ENCODE measurements around the gene CTNNA2. TPM values are rescaled to one million over a fixed set of nuclear protein-coding genes. Genes with fewer than 3 reads are reported as not detected.

The CTNNA2 gene
- total and polyA plus RNA-seq, 9 donors = 0.32 to 1.4 (median 0.37) TPM; not detected in 3

- H3K4me1 ChIP-seq (ENCODE audit: insufficient read depth) = no peaks in the 10 kb centered on the region
- H3K4me3 ChIP-seq = no peak overlapping the region
- TF ChIP-seq EP300 (IDR thresholded peaks at IDR 0.05) = no peak
- no peak for TF ChIP-seq POLR2A (IDR thresholded peaks at IDR 0.05)
- TF ChIP-seq CTCF (IDR thresholded peaks at IDR 0.05) = no peak
- intact Hi-C loops (cut with DNase I) = no loop called here
- no peak overlapping the region for H3K27ac ChIP-seq
- no peak for DNase-seq
- WGBS, 3 donors = 79 to 88% (median 81%) methylated on average over 3 of the region's 3 CpGs
- no peaks in the 10 kb centered on the region for H3K9me3 ChIP-seq
- no peaks in the 10 kb centered on the region for H3K36me3 ChIP-seq
- no peaks in the 10 kb centered on the region for H3K27me3 ChIP-seq
Measured at GRCh38 chr2:80120866-80121265, 608.0 kb downstream of the CTNNA2 start.

GRCh38 chr2:80122675-80123074, 609.8 kb downstream of the CTNNA2 start:
- no peaks in the 10 kb centered on the region for H3K27me3 ChIP-seq
- H3K4me1 ChIP-seq (ENCODE audit: insufficient read depth) = no peaks in the 10 kb centered on the region
- 72 to 79% (median 72%) methylated on average over 5 of the region's 5 CpGs for WGBS, 3 donors
- no peaks in the 10 kb centered on the region for H3K9me3 ChIP-seq
- no peak for TF ChIP-seq EP300 (IDR thresholded peaks at IDR 0.05)
- no peak for TF ChIP-seq CTCF (IDR thresholded peaks at IDR 0.05)
- no peak for DNase-seq
- no peaks in the 10 kb centered on the region for H3K36me3 ChIP-seq
- no peak overlapping the region for H3K27ac ChIP-seq
- H3K4me3 ChIP-seq = no peak overlapping the region
- intact Hi-C loops (cut with DNase I) = no loop called here

GRCh38 chr2:80126596-80127189, 613.8 kb downstream of the CTNNA2 start:
- TF ChIP-seq POLR2A (IDR thresholded peaks at IDR 0.05) (no peak), CTCF (IDR thresholded peaks at IDR 0.05) (no peak), EP300 (IDR thresholded peaks at IDR 0.05) (no peak)
- intact Hi-C loops (cut with DNase I) = no loop called here
- Histone ChIP-seq H3K4me3 (no peak overlapping the region), H3K27ac (no peak overlapping the region), H3K36me3 (no peaks in the 10 kb centered on the region), H3K4me1 (ENCODE audit: insufficient read depth) (no peaks in the 10 kb centered on the region), H3K27me3 (no peaks in the 10 kb centered on the region), H3K9me3 (no peaks in the 10 kb centered on the region)
- 40 to 55% (median 51%) methylated on average over 3 of the region's 3 CpGs for WGBS, 3 donors
- no peak for DNase-seq

GRCh38 chr2:80128080-80128479, 615.2 kb downstream of the CTNNA2 start:
- no peaks in the 10 kb centered on the region for H3K27me3 ChIP-seq
- WGBS, 3 donors = 49 to 62% (median 57%) methylated on average over 1 of the region's 1 CpG
- TF ChIP-seq EP300 (IDR thresholded peaks at IDR 0.05) = no peak
- no peak for TF ChIP-seq POLR2A (IDR thresholded peaks at IDR 0.05)
- TF ChIP-seq CTCF (IDR thresholded peaks at IDR 0.05) = no peak
- no peak for DNase-seq
- intact Hi-C loops (cut with DNase I) = no loop called here
- H3K27ac ChIP-seq = no peak overlapping the region
- no peak overlapping the region for H3K4me3 ChIP-seq
- no peaks in the 10 kb centered on the region for H3K4me1 ChIP-seq (ENCODE audit: insufficient read depth)
- H3K9me3 ChIP-seq = no peaks in the 10 kb centered on the region
- H3K36me3 ChIP-seq = no peaks in the 10 kb centered on the region
